PC-9 (cell line): ENCODE data around the gene TK2. TPM values are rescaled to one million over a fixed set of nuclear protein-coding genes. Genes with fewer than 3 reads are reported as not detected.

Source experiments
- BruUV-seq: library from RNA; stranded (reverse); fragments of 400-500 nt; replicated peaks from 2 replicates; lab custom pipeline; 2021; lab: Mats Ljungman, UMichigan
- CTCF ChIA-PET: fragments of 300-600 bp; sonication (Branson Sonifier 250); formaldehyde crosslinking; loops from one replicate; lab custom pipeline; 2022; ENCODE audit warnings: antibody characterized with exemption; lab: Charles Lee
- POLR2A ChIA-PET: fragments of 300-600 bp; sonication (Branson Sonifier 250); formaldehyde crosslinking; loops from one replicate; lab custom pipeline; 2022; ENCODE audit warnings: antibody characterized with exemption; ENCODE audit not compliant: unreplicated experiment; lab: Charles Lee
- DNase-seq, 2 experiments: peaks; one replicate each; pipeline versions ENCODE4 v3.0.0 to v3.0.0-alpha.2; 2015 to 2022; ENCODE audit warnings: mixed read lengths in 1 of 2
- H2AFZ ChIP-seq: fragments of 200-600 bp; sonication (generic); 2 replicates; pipeline ENCODE4 v1.8.1; 2017; ENCODE audit warnings: antibody characterized with exemption
- H3F3A ChIP-seq: fragments of 200-600 bp; sonication (generic); 2 replicates; pipeline ENCODE4 v1.8.1; 2017; ENCODE audit warnings: antibody characterized with exemption, mild to moderate bottlenecking, low read depth; ENCODE audit not compliant: insufficient read depth
- H3K27ac ChIP-seq: fragments of 200-600 bp; sonication (generic); 2 replicates; pipeline ENCODE4 v1.6.1; 2016; ENCODE audit warnings: mixed run types
- H3K27me3 ChIP-seq: fragments of 200-600 bp; sonication (generic); 2 replicates; pipeline ENCODE4 v1.6.1; 2016; ENCODE audit warnings: low read depth, mixed run types; ENCODE audit not compliant: insufficient read depth
- H3K36me3 ChIP-seq: fragments of 200-600 bp; sonication (generic); 2 replicates; pipeline ENCODE4 v1.6.1; 2016; ENCODE audit warnings: low read depth, mixed run types
- H3K4me1 ChIP-seq: fragments of 200-600 bp; sonication (generic); replicated peaks from 2 replicates; pipeline ENCODE4 v1.6.1; 2016; ENCODE audit warnings: mixed run types; ENCODE audit not compliant: insufficient read depth
- H3K4me2 ChIP-seq: fragments of 200-600 bp; sonication (generic); 2 replicates; pipeline ENCODE4 v1.6.1; 2017; ENCODE audit warnings: mixed run types
- H3K4me3 ChIP-seq: fragments of 200-600 bp; sonication (generic); 2 replicates; pipeline ENCODE4 v1.6.1; 2016; ENCODE audit warnings: mixed run types
- H3K79me2 ChIP-seq: fragments of 200-600 bp; sonication (generic); 2 replicates; pipeline ENCODE4 v1.6.1; 2017; ENCODE audit warnings: low read depth, mixed run types
- H3K9me2 ChIP-seq: fragments of 200-600 bp; sonication (generic); 2 replicates; pipeline ENCODE4 v1.8.1; 2017; ENCODE audit warnings: mild to moderate bottlenecking; ENCODE audit not compliant: insufficient read depth
- H3K9me3 ChIP-seq: fragments of 200-600 bp; sonication (generic); 2 replicates; pipeline ENCODE4 v1.8.1; 2016; ENCODE audit warnings: low read depth; ENCODE audit not compliant: insufficient read depth
- H4K20me1 ChIP-seq: fragments of 200-600 bp; sonication (generic); 2 replicates; pipeline ENCODE4 v1.8.1; 2017; ENCODE audit not compliant: insufficient read depth
- CTCF ChIP-seq: fragments of 200-600 bp; sonication (generic); conservative IDR thresholded peaks from 2 replicates; pipeline ENCODE4 v1.6.1; 2017; ENCODE audit warnings: mixed run types, antibody characterized with exemption, mild to moderate bottlenecking, moderate library complexity
- EZH2 ChIP-seq: fragments of 200-600 bp; sonication (generic); IDR thresholded peaks from 2 replicates; pipeline ENCODE4 v1.8.0; 2017; ENCODE audit warnings: antibody characterized with exemption, low read depth
- intact Hi-C: fragments of 100-400 bp; cut with micrococcal nuclease; formaldehyde crosslinking; loops from one replicate; pipeline ENCODE4 v1.10.0; 2022; ENCODE audit not compliant: unreplicated experiment
- total RNA-seq: library from RNA; stranded (reverse); gene quantifications from 2 replicates; pipeline ENCODE4 v1.2.3, GENCODE V29; 2021

Gene TK2
- total RNA-seq, 1 experiment from 2014 or later: 20.1 TPM

- Histone ChIP-seq H4K20me1 (no peaks in the 10 kb centered on the region), H3K4me2 (no peak overlapping the region), H3K9me2 (no peaks in the 10 kb centered on the region), H3F3A (no peaks in the 10 kb centered on the region), H3K9me3 (no peaks in the 10 kb centered on the region), H3K36me3 (0 out of 2 replicates have a peak, but pooled peaks cover 9% of the 10 kb centered on the region), H2AFZ (no peak overlapping the region), H3K79me2 (no peaks in the 10 kb centered on the region), H3K4me1 (no peaks in the 10 kb centered on the region), H3K27ac (no peak overlapping the region), H3K27me3 (no peaks in the 10 kb centered on the region), H3K4me3 (no peak overlapping the region)
- intact Hi-C loops: no loop called here
- TF ChIP-seq CTCF: no peak
- no peak for TF ChIP-seq EZH2
- ChIA-PET CTCF (interaction anchor here (0.5 to 1.1 kb wide), 2 partner anchors 211 to 306 kb away, joined by 3 to 4 read pairs; no protein-coding TSS in a partner anchor), POLR2A (interaction anchor here (1.0 kb wide), 1 partner anchor 418 kb away, joined by 4 read pairs; no protein-coding TSS in a partner anchor)
- DNase-seq: no peak
- no TSS peak for BruUV-seq
Measured at GRCh38 chr16:66561381-66562080, 11.6 kb upstream of the TK2 start.

- CTCF ChIA-PET: interaction anchor here (0.6 kb wide), 1 partner anchor 35 kb away, joined by 3 read pairs; no protein-coding TSS in a partner anchor
- no peak overlapping the region for H3K27ac ChIP-seq
- H3K27me3 ChIP-seq: no peaks in the 10 kb centered on the region
- no peak overlapping the region for H3K4me3 ChIP-seq
- H3F3A ChIP-seq: no peaks in the 10 kb centered on the region
- TF ChIP-seq EZH2: no peak
- TF ChIP-seq CTCF: no peak
- intact Hi-C loops: no loop called here
- no peaks in the 10 kb centered on the region for H3K4me1 ChIP-seq
- no peak overlapping the region for H2AFZ ChIP-seq
- H3K9me2 ChIP-seq: no peaks in the 10 kb centered on the region
- H3K79me2 ChIP-seq: no peaks in the 10 kb centered on the region; the same call in 1 of the 2 replicates
- H3K4me2 ChIP-seq: no peak overlapping the region
- POLR2A ChIA-PET: no interaction called here
- H3K9me3 ChIP-seq: no peaks in the 10 kb centered on the region
- BruUV-seq: no TSS peak
- H3K36me3 ChIP-seq: 0 out of 2 replicates have a peak, but pooled peaks cover 15% of the 10 kb centered on the region
- H4K20me1 ChIP-seq: no peaks in the 10 kb centered on the region
- DNase-seq: no peak
Measured at GRCh38 chr16:66560107-66560506, 10.2 kb upstream of the TK2 start.

GRCh38 chr16:66554495-66554894 lies 4.6 kb upstream of the TK2 start:
- 0 out of 2 replicates have a peak, but pooled peaks cover 10% of the 10 kb centered on the region for H3K36me3 ChIP-seq
- H4K20me1 ChIP-seq: no peaks in the 10 kb centered on the region
- no peak overlapping the region for H3K4me2 ChIP-seq
- H3F3A ChIP-seq: peaks cover under 1% of the 10 kb centered on the region; the same call in 1 of the 2 replicates
- no peak overlapping the region for H2AFZ ChIP-seq
- intact Hi-C loops: loop anchor here (5.0 kb wide), 1 partner anchor 48 kb away; the partner anchor contains the start of gene CMTM3
- H3K27me3 ChIP-seq: no peaks in the 10 kb centered on the region
- no TSS peak for BruUV-seq
- H3K79me2 ChIP-seq: peaks cover 20% of the 10 kb centered on the region
- no peaks in the 10 kb centered on the region for H3K9me2 ChIP-seq
- no peaks in the 10 kb centered on the region for H3K9me3 ChIP-seq
- CTCF ChIA-PET: interaction anchor here (0.6 kb wide), 1 partner anchor 9 kb away, joined by 3 read pairs; no protein-coding TSS in a partner anchor
- no peak overlapping the region for H3K27ac ChIP-seq
- H3K4me1 ChIP-seq: peaks cover 30% of the 10 kb centered on the region
- TF ChIP-seq EZH2: no peak
- no peak for TF ChIP-seq CTCF
- no peak for DNase-seq
- POLR2A ChIA-PET: no interaction called here
- no peak overlapping the region for H3K4me3 ChIP-seq
